ENCODE data around the gene FRZB.

DNA sequence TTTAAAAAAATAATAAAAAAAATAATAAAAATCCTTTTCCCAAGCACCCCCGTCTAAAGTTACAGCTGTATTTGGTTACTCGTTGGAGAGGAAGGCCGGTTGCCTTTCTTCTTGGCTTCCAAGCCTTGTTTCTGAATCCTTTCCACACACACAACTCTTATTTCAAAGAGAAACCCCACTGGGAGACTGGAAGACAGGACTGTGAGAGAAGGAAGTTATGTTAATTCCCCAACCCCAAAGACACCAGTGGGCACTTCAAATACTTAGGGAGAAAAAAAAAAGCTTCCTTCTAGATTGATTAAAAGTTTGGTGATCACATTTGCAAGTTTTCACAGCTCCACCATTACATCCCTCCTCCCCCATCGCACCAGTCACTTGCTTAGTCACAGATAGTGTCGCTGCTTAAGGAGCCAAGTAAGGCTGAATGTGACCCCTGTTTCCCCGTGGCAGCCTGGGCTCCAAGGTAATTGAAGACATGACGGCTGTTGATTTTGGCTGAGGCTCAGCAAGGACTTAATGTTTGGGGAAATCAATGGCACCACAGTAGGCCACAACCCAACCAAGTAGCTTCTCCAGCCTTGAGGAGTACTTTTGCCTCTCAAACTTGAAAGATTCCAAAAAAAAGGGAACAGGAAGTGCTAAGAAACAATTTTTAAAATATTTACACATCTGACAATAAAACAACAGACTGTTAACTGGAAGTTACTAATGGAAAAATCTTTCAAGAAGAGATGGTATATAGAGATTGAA is 40.8 kb upstream of the FRZB start:
- no peak for TF ChIP-seq GATA3 (IDR thresholded peaks at IDR 0.05; ENCODE audit: low read depth, low read length)
- TF ChIP-seq GATA2 (IDR thresholded peaks at IDR 0.05; ENCODE audit: low read depth, low read length): no peak
